Transverse colon (tissue), 3 donors: ENCODE measurements around the gene RELN.

Source experiments
- EP300 ChIP-seq: sonication (generic); formaldehyde crosslinking; IDR thresholded peaks from one replicate; pipeline ENCODE4 v1.6.1; 2017; ENCODE audit warnings: antibody characterized with exemption, low read depth
- POLR2A ChIP-seq: fragments of 450-650 bp; IDR thresholded peaks from one replicate; pipeline ENCODE4 v1.6.1; 2016; ENCODE audit warnings: antibody characterized with exemption, mild to moderate bottlenecking, moderate library complexity
- TF ChIP-seq, protein P1 (sequence below), 5 experiments: fragments of 200-600 bp in 3 of 5; fragments of 450-650 bp in 2 of 5; sonication (generic) in 3 of 5; IDR thresholded peaks; 1 replicate in 2 of 5; 2 replicates in 3 of 5; pipeline ENCODE4 v1.5.1; 2016 to 2017; ENCODE audit warnings: antibody characterized with exemption in 5 of 5, inconsistent platforms in 3 of 5, mild to moderate bottlenecking in 2 of 5, moderate library complexity in 1 of 5

GRCh38 chr7:103592187-103592586 is 397.3 kb downstream of the RELN start:
- TF ChIP-seq, protein P1, sequence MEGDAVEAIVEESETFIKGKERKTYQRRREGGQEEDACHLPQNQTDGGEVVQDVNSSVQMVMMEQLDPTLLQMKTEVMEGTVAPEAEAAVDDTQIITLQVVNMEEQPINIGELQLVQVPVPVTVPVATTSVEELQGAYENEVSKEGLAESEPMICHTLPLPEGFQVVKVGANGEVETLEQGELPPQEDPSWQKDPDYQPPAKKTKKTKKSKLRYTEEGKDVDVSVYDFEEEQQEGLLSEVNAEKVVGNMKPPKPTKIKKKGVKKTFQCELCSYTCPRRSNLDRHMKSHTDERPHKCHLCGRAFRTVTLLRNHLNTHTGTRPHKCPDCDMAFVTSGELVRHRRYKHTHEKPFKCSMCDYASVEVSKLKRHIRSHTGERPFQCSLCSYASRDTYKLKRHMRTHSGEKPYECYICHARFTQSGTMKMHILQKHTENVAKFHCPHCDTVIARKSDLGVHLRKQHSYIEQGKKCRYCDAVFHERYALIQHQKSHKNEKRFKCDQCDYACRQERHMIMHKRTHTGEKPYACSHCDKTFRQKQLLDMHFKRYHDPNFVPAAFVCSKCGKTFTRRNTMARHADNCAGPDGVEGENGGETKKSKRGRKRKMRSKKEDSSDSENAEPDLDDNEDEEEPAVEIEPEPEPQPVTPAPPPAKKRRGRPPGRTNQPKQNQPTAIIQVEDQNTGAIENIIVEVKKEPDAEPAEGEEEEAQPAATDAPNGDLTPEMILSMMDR (IDR thresholded peaks at IDR 0.05), result no peak
- TF ChIP-seq POLR2A, result no peak
- no peak for TF ChIP-seq EP300
